ENCODE data around the gene ETV1. TPM values are rescaled to one million over a fixed set of nuclear protein-coding genes. Genes with fewer than 3 reads are reported as not detected.
A peak's percentile ranks its signal among the peaks of the same experiment; 100 is the strongest.

The ETV1 gene
- total RNA-seq, 1 experiment from 2014 or later, result 11.9 TPM

DNA sequence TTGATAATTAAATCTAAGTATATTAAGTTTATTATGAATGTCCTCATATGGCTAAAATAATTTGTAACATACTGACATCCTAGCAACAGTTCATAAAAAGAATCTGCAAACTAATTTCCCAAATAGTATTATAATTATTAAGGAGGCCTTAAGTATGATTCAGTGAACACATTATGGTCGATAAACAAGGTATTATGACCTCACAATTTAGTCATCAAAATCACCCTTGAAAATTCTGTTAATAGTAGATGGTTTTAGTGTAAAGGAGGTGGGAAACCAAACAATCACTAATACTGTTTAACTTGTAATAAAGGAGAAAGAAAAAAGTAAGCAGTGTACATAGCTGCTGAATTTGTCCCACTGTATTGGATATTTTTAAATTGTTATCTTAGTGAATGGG is 2.1 kb downstream of the ETV1 start:
- peak; percentile 4 for DNase-seq (ENCODE audit: low read depth)

DNA sequence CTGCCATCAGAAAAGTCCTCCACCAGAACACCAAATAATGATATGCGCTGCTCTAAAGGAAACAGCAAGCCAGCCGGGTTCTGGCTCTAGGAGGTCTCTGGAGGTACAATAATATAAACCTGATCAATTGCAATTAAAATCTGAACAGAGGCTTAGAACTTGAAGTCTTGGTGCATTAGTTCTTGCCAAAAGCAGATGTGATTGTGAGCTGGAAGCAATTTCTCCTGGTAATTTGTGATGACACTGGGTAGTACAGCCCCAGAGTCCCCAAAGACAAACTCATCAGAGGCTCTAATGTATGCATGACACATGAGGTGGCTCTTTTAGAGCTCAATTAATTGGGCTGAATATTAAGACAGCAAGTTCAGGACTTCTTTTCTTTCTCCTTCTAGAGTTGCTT is 3.3 kb downstream of the ETV1 start:
- DNase-seq (ENCODE audit: low read depth), result no peak

- no peak for DNase-seq (ENCODE audit: low read depth)
Observed at GRCh38 chr7:13984831-13985685, 4.4 kb downstream of the ETV1 start.

DNA sequence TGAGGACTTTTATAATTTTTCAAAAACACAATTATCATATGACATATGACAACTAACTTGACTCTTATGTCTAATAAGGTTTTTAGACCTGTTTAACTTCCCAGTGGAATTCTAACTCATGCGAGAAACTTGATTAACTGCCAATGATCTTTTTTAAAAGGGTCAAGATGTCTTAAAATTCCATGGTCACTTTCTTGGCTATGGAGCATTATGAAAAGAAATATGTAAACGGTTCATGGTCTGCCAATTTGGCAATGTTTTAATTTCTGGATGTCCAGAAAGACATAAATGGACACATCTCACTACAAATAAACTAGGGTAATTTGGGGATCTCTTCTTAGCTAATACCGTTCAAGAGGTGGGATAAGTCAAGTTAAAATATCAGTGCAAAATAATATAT is 5.4 kb downstream of the ETV1 start:
- DNase-seq (ENCODE audit: low read depth), result no peak

DNA sequence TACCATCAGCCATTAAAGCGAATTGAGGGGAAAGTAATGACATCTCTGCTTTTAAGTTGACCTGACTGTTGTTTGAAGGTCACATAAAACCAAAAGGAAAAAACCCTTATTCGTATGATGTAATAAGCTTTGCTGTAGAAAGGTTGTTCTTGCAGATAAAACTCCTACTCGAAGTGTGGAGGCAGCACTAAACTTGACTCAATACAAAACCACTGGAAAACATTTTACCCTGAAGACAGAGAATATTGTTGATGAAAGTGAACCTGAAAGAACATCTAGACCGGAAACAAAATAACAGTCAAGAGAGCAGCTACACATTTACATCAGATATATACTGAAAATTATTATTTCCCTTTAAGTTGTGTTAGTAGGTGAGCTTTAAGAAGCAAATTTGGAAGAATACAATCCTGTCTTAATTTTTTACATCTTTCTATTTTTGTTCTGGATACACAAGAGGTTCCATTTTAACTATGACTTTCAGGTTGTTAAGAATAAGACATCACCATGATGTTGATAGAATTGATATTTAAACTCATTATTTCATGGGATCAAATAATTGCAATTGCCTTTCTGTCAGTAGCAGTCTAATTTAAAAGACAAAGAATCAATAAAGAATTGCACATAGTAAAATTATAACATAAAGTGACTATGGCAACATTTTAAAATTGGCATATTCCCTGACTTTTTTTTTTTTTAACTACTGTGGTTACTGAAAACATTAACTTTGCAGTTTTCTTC is 6.4 kb downstream of the ETV1 start:
- DNase-seq (ENCODE audit: low read depth), result no peak

GRCh38 chr7:13981070-13981469 is 8.4 kb downstream of the ETV1 start:
- DNase-seq (ENCODE audit: low read depth), result peak; percentile 96

DNA sequence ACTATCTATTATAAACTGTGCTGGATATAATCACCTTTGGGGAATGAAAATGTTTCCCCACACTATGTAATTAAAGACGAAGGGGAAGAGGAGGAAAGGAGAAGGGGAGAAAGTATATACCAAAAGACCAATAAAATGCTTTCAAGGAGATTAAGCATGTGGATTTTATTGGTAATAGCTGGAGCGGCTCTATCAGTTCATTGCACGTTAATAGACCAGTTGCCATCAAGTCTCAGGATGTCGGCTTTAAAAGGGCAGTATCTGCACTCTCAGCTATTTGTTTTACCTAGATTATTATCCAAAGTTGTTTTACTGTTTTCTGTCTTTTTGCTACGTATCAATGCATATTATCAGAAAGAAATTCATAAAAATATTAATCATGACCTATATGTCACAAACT is 9.0 kb downstream of the ETV1 start:
- no peak for DNase-seq (ENCODE audit: low read depth)

DNA sequence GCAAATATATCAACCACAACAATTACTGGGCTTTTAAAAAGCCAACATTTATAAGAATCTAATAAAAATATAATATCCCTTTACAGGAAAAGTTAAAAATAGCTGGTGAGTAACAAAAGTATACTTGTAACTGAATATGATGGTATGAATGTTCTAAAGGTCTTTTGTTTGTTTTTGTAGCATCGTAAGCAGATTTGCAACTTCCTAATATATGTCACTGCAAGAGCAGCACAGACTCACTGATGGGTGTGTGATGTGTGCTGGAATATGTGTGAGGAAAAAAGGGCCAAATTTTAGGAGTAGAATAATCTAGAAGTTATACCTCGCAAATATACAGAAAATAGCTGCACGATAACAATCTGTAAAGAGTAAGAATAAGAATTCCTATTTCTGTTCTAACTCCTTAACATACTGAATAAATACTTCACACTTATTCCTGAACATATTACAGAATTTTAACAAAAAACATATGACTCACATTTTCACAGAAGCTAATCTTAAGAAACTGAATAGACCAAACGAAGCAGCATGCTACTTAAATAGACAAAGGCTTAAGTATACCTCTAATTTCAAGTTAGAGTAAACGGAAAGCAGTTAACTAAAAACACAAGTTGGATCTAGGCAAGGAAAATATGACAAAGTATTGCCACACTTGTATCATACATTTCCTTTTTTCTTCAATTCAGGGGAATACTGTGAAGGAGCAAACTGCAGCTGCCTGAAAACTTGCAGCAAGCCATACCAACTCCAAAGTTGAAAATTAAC is 9.6 kb downstream of the ETV1 start:
- peak; percentile 19 for DNase-seq (ENCODE audit: low read depth)

DNA sequence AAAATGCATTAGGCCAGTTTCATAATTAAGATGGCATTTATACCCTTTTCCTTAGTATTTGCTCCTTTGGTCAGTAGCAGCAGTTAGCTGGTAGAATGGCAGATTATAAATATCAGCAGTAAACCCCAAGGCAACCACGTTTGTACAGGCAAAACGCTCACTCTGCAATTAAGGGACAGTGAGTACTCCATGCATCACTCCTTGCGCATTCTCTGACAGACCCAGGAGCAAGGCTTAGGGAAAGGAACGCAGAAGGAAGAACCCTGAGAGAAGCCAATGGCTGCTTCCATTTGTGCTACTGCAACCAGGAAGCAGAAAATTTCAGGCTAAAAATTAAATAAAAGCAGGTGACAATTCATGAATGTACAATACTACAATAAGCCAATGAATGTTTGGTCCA is 12.9 kb downstream of the ETV1 start:
- DNase-seq (ENCODE audit: low read depth), result no peak

DNA sequence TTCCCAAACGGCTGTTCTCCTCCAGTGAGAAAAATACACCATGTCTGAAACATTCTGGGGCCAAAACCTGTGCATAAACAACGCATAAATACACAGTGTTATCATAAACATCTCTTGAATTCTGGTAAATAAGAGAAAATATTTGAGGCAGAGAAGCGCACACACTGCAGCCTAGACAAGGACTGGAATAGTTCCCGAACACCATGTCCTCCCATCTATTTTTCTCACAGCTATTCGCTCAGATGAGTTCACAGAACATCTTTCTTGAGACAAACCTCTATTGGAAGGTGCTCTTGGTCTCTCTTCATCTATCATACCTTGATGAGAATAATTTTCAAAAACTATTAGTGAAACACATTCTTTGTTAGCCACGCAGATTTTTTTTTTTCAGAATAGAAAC is 24.4 kb downstream of the ETV1 start:
- no peak for DNase-seq (ENCODE audit: low read depth)

- no peak for DNase-seq (ENCODE audit: low read depth)
Observed at GRCh38 chr7:13963925-13964324, 25.5 kb downstream of the ETV1 start.

- DNase-seq (ENCODE audit: low read depth), result no peak
Observed at GRCh38 chr7:13955494-13955893, 34.0 kb downstream of the ETV1 start.

DNA sequence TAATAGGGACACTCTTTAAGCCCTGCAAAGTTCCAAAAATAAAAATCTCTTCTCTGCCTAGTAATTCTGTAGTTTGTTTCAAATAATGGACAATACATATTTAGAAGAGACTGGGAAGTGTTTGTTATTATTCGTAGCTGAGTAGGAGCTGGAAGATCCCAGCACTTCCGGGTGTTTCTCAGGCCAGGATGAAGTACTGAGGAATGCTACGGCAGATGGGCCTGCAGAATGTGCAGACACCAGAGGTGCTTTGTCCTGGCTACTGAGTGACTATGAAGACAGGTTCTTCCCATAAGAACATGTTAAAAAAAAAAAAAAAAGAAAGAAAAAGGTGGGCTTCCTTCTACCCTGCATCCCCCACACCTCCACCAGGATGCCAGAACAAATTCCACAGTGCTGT is 36.1 kb downstream of the ETV1 start:
- DNase-seq (ENCODE audit: low read depth), result no peak

DNA sequence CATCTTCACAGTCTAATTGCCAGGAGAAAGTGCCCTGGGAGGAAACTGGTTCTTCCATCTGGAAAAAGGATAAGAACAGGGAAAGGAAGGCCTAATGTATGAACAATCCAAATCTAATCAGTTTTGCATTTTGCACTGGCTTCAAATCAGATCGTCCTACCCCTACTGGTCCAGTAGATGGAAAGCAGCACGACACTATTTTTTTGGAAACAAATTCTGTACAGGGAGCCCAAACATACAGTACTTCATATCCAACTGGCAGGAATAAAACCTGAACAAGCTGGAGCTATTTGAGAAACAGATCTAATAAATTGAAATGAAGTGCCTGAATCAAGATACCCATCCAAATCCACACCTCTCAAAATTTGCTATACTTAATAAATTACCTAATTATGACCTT is 36.5 kb downstream of the ETV1 start:
- no peak for DNase-seq (ENCODE audit: low read depth)

GRCh38 chr7:13949939-13950338 is 39.5 kb downstream of the ETV1 start:
- DNase-seq (ENCODE audit: low read depth), result no peak

GRCh38 chr7:13949445-13949844 is 40.0 kb downstream of the ETV1 start:
- no peak for DNase-seq (ENCODE audit: low read depth)

DNA sequence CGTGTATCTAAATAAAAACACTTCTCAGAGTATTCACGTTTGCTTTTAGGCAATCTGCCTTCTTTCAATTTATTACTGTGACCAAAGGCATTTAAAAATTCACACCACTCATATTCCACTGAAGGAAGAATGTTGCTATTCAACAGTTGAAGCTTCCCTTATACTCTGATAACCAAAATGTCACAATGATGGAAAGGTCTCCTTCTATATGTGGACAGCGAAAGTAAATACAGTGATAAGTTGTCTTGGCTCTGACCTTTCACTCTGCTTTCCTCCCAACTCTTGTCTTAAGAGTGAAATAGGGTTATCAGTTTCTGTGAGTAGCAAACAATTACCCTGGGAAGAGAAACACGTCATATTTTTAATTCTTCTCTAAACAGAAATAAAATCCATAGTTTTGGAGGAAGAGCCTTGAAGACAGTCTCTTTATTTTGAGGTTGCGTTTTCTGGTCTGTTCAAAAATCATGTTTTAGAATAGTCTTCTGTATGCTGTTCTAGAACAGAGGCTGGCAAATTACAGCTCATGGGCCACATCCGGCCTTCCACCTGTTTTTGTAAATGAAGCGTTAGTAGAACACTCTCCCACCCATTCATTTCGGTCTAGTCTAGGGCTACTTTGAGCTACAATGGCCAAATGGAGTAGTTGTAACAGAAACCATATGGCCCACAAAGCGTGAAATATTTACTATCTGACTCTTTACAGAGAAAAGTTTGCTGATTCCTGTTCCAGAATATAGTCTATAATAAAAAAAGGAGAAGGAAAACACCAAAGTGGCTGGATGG is 41.3 kb downstream of the ETV1 start:
- DNase-seq (ENCODE audit: low read depth), result no peak

DNA sequence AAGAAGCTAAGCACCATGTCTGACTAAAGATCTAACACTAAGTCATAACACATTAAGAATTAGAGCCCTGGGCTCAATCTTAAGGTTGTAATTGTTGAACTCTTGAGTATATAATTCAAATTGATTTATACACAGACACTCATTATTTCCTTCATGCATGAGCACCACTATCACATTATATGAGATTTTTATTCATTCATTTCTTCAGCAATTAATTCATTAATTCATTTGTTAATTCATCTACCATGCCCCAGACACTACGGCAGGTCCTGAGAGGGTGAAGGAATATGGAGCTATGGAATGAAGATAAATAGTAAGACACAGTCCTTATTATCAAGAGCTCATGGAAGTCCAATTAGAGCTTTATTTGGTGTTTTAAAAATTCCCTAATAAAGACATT is 41.9 kb downstream of the ETV1 start:
- no peak for DNase-seq (ENCODE audit: low read depth)

GRCh38 chr7:13946181-13946580 is 43.3 kb downstream of the ETV1 start:
- DNase-seq (ENCODE audit: low read depth), result peak; percentile 81

DNA sequence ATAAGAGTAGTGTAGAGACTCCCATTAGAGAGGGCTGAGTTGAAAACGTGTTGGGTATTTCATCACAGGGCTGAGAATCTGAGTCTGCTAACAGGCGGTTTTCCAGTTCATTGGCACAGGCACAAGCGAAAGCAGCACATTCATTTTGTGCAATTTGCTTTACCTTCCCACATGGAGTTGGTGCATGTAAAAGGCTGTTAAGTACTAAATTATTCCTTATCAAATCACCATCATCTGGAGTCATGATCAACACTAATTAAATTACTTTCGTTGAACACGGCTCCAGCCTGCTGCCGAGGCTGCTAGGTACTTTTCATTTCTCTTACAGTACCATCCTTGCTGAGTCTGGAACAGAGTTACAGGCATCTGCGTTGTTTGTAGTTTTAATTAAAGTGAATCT is 43.8 kb downstream of the ETV1 start:
- DNase-seq (ENCODE audit: low read depth), result peak; percentile 60

- no peak for DNase-seq (ENCODE audit: low read depth)
Observed at GRCh38 chr7:13933536-13933935, 55.9 kb downstream of the ETV1 start.

DNA sequence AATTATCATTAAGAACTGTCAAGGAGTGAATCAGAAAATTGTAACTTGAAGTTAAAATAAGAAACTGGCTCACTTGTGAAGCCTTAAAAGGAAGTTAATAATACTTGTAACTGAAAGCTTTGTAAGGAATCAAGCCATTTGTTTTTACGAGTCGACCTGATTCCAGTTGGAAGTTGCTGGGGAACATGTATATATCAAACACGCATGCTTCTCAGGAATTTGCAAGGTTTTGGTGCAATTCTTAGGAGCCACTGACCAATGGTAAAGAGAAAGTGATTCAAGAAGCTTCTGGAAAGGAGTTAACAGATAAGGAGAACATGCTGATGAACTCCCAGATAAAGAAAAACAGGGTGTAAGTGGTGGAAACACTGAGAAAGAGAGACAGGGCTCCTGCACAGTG is 56.4 kb downstream of the ETV1 start:
- DNase-seq (ENCODE audit: low read depth), result peak; percentile 26
